ENCODE data around the gene POT1.

GRCh38 chr7:124940306-124940705, 10.7 kb upstream of the POT1 start:
- TF ChIP-seq CTCF (IDR thresholded peaks at IDR 0.05) = no peak
- TF ChIP-seq POLR2A (IDR thresholded peaks at IDR 0.05) = no peak
